Measurements from ENCODE around the gene PLSCR5.

PLSCR5 gene, protein sequence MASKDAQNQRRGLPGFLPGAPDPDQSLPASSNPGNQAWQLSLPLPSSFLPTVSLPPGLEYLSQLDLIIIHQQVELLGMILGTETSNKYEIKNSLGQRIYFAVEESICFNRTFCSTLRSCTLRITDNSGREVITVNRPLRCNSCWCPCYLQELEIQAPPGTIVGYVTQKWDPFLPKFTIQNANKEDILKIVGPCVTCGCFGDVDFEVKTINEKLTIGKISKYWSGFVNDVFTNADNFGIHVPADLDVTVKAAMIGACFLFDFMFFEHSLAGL

DNA sequence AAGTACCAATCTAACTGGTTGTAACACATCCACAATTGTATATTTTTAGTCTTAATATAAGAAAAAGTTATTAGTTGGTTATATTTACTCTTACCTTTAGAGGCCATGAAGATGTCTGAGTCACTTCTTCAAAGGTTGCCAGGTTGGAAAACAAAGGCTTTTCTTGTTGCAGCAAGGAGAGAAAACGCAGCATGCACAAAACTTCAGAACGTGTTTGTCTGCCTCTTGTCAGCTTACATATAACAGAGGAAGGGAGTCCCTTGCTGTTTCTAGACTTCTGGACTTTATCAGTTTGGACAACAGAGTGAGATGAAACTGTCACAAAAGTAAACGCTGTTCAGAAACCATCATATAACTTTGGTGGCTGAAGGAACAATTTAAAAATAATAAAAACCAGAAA is at the start of gene PLSCR5:
Gene PLSCR5, minus strand, starts transcription at position 241 of the 400 bp plus-strand sequence. Its CDS starts 134 bp downstream, at position 107.
- DNase-seq, result no peak

GRCh38 chr3:146653978-146654377 is 48.8 kb upstream of the PLSCR5 start:
- no peak for DNase-seq

DNA sequence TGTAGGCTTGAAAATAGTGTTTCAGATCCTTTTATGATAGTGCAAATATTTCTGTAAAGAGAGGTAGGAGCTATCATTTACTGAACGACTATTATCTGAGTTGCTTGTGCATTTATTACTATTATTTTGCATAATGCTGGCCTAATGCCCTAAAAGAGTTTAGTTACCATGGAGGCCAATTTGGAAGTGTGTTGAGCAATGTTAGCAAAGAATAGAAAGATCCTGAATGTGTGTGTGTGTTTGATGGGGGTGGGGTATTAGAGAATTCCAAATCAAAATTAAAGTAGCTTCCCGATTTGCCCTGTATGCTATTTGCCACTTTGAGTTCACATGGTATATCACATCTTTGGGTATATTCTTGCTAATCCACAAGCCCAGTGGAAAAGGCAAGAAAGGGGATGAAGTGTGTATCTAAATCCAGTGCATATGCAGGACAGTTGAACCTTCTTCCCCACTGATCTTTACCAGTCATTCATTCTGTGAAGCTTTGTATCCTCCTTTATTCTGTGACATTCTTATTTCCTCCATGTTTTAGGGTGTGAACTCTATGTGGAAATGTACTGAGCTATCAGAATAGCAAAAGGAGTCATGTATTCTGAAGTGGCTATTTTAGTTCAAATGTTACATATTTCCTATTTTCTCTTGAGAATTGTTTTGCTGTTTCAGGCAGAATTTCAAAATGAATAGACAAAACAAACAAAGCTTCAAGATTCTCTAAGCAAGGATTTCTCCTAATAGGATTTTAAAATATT is 45.7 kb upstream of the PLSCR5 start:
- DNase-seq, result no peak

DNA sequence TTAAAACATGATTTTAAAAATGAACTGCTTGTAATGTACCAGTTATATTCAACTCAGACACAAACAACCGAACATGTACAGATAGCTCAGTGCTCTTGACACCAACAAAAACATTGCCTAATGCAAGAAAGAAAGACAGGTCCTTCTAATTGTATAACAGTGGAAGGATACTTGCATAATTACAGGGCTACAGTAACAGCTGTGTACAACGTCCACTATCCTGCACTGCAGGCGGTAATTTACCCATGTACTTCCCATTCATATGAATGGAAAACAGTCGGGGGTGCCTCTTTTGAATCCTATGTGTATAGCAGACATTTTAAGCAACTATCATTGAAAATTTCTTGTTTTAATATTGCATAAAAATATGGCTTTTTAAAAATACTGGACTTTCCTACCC is 41.1 kb upstream of the PLSCR5 start:
- no peak for DNase-seq

GRCh38 chr3:146640955-146641867 is 36.1 kb upstream of the PLSCR5 start:
- peak in 1 of 2 donors; percentile 21 for DNase-seq

DNA sequence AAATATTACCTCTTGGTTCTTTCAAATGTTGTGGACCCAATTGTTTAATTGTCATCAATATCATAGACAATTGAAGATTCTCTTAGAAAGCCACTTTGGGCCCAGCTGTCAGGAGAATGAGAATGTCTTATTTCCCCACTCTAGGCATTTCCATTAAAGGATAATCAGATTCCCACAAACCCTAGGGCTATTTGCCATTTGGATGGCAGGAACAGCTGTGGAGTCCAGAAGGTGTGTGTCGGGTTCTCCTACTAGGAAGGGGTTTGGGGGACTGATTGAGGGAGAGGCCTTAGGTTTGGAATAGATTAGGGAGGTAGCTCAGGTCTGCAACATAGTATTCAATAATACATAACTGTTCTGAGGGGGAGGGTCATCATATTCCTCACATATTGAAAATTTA is 35.2 kb upstream of the PLSCR5 start:
- no peak for DNase-seq

DNA sequence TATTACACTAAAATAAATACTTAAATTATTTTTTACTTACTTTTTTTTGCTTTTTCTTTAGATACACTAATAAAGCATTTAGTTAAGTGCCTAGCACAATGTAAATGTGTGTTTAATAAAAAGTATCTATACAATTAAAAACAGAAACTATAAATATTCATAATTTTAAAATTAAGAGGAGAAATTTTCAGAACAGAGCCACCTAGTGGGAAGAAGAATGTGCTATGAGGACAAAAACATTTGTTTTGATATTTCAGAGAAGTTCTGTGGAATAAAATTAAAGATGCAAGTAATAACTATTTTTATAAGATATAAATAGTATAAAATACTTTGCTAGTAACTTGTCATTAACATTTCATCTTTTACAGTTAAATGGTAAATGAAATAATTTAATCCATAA is 33.6 kb upstream of the PLSCR5 start:
- no peak for DNase-seq

DNA sequence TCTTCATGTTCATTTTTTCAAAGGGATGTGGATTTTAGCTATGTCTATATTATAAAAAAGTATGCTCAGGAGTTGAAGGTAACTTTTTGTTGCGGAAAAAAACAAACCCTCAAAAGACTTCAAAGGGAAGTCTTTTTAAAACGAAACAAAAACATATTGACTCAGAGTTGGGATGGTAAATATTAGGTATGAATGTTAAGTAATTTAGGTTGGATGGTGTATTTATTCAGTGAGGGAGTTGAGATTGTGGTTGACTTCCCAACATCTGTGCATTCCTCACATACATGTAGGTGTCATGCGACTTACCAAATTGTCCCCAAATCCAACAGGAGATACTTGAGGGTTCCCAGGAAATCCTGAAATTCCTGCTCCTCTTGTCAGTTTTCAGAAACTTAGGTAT is 32.7 kb upstream of the PLSCR5 start:
- no peak for DNase-seq

DNA sequence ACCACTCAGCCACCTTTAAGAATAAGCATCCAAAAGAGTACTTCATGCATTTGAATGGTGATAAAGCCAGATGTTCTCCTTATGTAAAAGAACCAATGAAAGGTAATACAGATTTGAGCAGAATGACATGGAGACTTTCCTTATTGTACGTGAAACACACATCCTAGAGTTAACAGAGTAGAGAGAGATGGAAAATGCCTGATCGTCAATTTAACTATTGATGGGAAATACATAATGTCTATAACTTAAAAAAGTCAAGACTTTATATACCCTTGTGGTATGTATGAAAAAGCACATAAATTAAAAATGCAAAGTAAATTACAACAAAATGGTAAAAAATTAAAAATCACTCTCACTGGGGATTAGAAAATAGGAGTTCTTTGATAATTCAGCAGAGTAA is 31.7 kb upstream of the PLSCR5 start:
- no peak for DNase-seq

GRCh38 chr3:146634346-146634745 is 29.2 kb upstream of the PLSCR5 start:
- DNase-seq, result no peak

DNA sequence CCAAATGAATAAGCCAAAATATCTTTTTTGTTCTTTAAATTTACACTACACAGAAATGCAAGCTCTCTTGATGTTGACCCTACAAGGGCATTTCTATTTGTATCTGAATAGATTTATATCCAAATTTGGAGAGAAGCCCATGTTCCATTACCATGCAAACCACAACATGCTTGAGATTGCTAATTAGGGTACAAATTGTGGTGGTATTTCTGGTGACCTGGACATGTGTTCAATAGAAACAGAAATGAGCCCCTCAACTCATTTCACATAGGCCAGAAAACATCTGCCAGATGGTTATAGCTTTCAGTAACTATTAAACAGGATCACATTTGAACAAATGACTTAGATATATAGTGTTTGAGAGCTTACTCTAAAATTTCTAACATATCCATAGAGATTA is 23.5 kb upstream of the PLSCR5 start:
- no peak for DNase-seq

DNA sequence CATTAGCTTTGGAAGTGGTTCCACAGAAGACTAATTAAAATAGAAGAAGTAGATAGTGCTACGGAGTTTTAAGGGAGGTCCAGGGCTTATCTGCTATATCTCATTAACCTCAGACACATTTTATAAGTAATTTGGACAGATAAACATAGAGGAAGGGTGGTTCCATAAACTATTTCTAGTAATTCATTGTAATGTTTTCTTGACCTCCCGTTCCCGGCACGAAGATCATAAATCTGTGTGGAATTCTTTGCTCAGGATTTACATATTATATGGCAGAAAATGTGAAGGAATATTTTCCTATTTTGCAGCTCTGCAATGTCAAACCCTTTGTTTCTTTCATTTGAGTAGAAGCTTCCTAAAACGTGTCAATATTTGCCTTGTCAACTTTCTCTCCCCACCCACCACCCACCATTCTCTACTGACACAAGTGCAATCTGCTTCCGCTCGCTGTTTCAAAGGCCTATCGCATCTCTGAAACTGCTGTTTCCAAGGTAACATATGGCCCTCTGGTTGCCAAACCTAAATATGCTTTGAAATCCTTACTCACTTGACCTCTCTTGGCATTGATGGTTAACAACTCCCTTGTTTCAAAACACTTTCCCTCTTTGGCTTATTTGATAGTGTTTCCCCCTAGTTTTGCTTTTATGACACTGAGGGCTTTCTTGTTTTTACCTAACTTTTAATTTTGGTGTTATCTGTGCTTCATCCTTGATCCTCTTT is 21.4 kb upstream of the PLSCR5 start:
- DNase-seq, result no peak

DNA sequence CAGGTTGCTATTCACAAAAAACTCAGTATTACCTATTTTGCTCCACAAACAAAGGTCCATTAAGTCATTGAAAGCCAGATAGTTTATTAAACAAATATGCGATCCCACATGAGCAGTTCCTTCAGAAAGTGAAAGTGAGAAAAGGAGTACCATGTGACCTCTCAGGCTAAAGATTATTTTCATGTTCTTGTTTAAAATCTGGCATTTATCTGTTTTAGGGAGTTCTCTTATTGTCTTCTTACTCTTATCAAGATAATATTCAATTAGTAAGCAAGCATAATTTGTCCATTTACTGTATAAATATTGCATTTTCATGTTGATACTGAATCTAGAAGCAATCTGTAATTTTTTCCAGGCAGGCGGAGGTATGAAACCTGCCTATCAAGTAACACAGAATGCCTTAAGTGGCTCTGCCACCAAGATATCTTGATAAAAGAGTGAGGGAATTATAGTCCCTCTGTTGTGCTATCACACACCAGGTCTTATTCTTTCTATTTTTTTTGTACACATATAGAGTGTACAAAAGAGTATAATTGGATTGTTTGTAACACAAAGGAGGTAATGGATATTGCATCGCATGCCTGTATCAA is 20.1 kb upstream of the PLSCR5 start:
- no peak for DNase-seq

DNA sequence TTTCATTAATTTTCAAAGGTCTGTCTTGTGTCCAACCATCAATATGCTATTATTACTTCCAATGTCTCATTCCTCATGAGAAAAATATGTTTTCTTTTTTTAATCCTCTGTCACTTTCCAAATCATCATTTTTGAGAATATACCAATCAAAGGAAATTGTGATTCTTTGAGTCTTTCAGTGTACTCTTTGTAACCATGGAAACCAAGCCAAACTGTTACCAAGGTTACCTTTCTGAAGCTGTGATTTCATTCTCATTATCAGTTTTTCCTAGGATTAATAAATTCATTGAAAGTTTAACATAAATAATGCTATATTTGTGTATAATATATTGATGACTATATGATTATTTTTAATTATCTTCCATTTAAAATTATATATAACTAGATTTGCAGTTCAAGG is 16.6 kb upstream of the PLSCR5 start:
- DNase-seq, result no peak

GRCh38 chr3:146612015-146612414 is 6.9 kb upstream of the PLSCR5 start:
- no peak for DNase-seq

DNA sequence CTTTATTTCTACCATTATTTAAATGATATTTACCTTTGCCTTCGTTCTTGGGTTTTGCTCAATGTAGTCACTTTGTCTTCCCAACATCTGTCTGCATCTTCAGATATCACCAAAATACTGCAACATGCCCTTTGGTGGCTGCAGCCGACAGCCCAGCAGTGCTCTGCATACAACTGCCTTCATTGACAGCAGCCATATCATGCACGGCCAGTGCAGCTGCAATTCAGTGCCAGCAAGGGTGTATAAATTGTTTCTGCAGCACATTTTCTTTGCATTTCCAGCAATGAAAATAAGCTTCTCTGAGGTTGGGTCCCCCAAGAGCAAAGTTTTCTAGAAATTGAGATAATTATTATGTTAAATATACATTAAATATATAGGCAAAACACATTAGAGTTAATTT is 6.0 kb upstream of the PLSCR5 start:
- no peak for DNase-seq

GRCh38 chr3:146598535-146598934 is 6.6 kb downstream of the PLSCR5 start:
- no peak for DNase-seq

- peak in 1 of 2 donors; percentile 12 for DNase-seq
Measured at GRCh38 chr3:146594843-146595482, 10.2 kb downstream of the PLSCR5 start.

DNA sequence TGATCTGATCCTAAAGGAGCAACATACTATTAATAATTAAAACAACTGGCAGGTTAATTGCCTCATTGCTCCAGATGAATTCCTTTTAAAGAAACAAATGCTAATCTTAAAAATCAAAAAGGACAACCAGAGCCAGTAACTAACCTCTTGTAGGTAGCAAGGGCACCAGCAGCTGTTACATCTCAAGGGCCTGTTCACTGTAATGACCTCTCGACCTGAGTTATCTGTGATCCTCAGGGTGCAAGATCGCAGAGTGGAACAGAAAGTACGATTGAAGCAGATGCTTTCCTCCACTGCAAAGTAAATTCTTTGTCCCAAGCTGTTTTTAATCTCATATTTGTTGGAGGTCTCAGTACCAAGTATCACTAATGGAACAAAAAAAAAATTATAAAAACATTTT is 11.4 kb downstream of the PLSCR5 start:
- DNase-seq, result no peak

GRCh38 chr3:146590521-146590920 is 14.6 kb downstream of the PLSCR5 start:
- DNase-seq, result no peak

DNA sequence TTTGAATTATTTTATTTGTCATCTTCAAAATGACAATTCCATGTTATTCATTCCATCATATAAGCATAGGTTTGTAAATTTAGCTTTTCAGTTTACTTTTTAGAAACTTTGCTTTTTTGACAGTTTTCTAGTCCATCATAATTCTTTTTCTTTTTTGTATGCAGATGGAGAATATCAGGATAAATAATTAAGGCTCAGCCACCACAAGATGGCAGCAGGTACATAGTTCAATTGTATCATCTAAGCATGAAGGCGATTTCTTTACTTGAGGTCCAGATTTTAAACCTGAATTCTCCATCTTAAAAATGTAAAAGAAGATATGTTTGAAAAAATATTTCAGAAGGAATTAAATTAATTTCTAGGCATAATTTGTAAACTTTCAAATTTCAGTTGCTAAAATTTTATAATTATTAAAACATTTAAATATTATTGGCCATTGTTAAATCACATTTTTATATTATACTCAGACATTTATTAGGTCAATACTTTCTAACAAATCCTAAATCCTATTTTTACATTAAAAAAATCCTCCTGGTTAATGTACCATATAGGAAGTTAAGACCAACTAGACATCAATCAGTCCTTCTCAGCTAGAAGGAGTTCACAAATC is 15.1 kb downstream of the PLSCR5 start:
- DNase-seq, result peak in 1 of 2 donors; percentile 16

Measured in CD4-positive, alpha-beta T cell treated with Interferon alpha-2 for 1 hour (primary cell).